Keratinocyte (primary cell): ENCODE data around the gene PLA2G6. TPM values are rescaled to one million over a fixed set of nuclear protein-coding genes. Genes with fewer than 3 reads are reported as not detected.

Source experiments
- DNase-seq: peaks from one replicate; pipeline ENCODE4 v3.0.0-alpha.2; 2011; ENCODE audit warnings: low read depth, missing footprints, low spot score
- FAIRE-seq: peaks from 2 replicates; lab custom pipeline; 2011; peaks lifted over from hg19 to GRCh38; lab: Jason Lieb, UNC
- H2AFZ ChIP-seq: 2 replicates; pipeline ENCODE4 v1.6.0; 2012; ENCODE audit warnings: low read length, control low read depth, inconsistent platforms; ENCODE audit not compliant: control insufficient read depth
- H3K27ac ChIP-seq: 2 replicates; pipeline ENCODE4 v1.5.1; 2011; ENCODE audit warnings: low read length; ENCODE audit not compliant: control insufficient read depth, insufficient read depth
- H3K27me3 ChIP-seq: 3 replicates; pipeline ENCODE4 v1.6.0; 2011; ENCODE audit warnings: low read length; ENCODE audit not compliant: control insufficient read depth, insufficient read depth; ENCODE audit errors: extremely low read depth
- H3K36me3 ChIP-seq, 2 experiments: 2 replicates in 1 of 2; 3 replicates in 1 of 2; pipeline ENCODE4 v1.5.1; 2011; ENCODE audit warnings: low read length in 2 of 2, mild to moderate bottlenecking in 1 of 2; ENCODE audit not compliant: control insufficient read depth in 2 of 2, insufficient read depth in 2 of 2; ENCODE audit errors: extremely low read depth in 1 of 2
- H3K4me1 ChIP-seq: 3 replicates; pipeline ENCODE4 v1.5.1; 2011; ENCODE audit warnings: low read length; ENCODE audit not compliant: control insufficient read depth, insufficient read depth; ENCODE audit errors: extremely low read depth
- H3K4me2 ChIP-seq: 3 replicates; pipeline ENCODE4 v1.6.0; 2011; ENCODE audit warnings: low read depth, low read length; ENCODE audit not compliant: control insufficient read depth, insufficient read depth; ENCODE audit errors: extremely low read depth
- H3K4me3 ChIP-seq, 3 experiments: fragments of 200-600 bp in 1 of 3; sonication (generic) in 1 of 3; 2 replicates in 2 of 3; 3 replicates in 1 of 3; pipeline ENCODE4 v1.5.1; 2011 to 2016; ENCODE audit warnings: low read length in 3 of 3, mild to moderate bottlenecking in 3 of 3, control low read depth in 2 of 3, inconsistent platforms in 1 of 3, low read depth in 1 of 3, mixed read lengths in 1 of 3, mixed run types in 1 of 3, moderate library complexity in 1 of 3; ENCODE audit not compliant: control insufficient read depth in 2 of 3, insufficient read depth in 2 of 3; ENCODE audit errors: extremely low read depth in 1 of 3
- H3K79me2 ChIP-seq: 2 replicates; pipeline ENCODE4 v1.6.0; 2012; ENCODE audit warnings: low read length; ENCODE audit not compliant: control insufficient read depth, insufficient read depth
- H3K9ac ChIP-seq: 3 replicates; pipeline ENCODE4 v1.6.0; 2011; ENCODE audit warnings: low read length; ENCODE audit not compliant: control insufficient read depth, insufficient read depth; ENCODE audit errors: extremely low read depth
- H3K9me1 ChIP-seq: 3 replicates; pipeline ENCODE4 v1.6.0; 2011; ENCODE audit warnings: low read length; ENCODE audit not compliant: control insufficient read depth, insufficient read depth; ENCODE audit errors: extremely low read depth
- H3K9me3 ChIP-seq: 2 replicates; pipeline ENCODE4 v1.5.1; 2012; ENCODE audit warnings: low read depth, low read length; ENCODE audit not compliant: control insufficient read depth
- H4K20me1 ChIP-seq: 3 replicates; pipeline ENCODE4 v1.6.0; 2011; ENCODE audit warnings: low read length; ENCODE audit not compliant: control insufficient read depth, insufficient read depth; ENCODE audit errors: extremely low read depth
- CTCF ChIP-seq, 3 experiments: IDR thresholded peaks in 1 of 3; conservative IDR thresholded peaks in 1 of 3; optimal IDR thresholded peaks in 1 of 3; 2 replicates in 2 of 3; 3 replicates in 1 of 3; pipeline versions ENCODE3 to v1.5.1; 2011; ENCODE audit warnings: low read length in 3 of 3, mild to moderate bottlenecking in 3 of 3, moderate library complexity in 2 of 3, control low read depth in 1 of 3, inconsistent platforms in 1 of 3; ENCODE audit not compliant: insufficient read depth in 2 of 3; ENCODE audit errors: extremely low read depth in 1 of 3
- EZH2 ChIP-seq: IDR thresholded peaks from one replicate; pipeline ENCODE4 v1.6.1; 2012; ENCODE audit warnings: inconsistent platforms, mild to moderate bottlenecking, low read length, moderate library complexity
- dilution Hi-C: fragments of 300-500 bp; cut with MboI; formaldehyde crosslinking; loops from one replicate; pipeline ENCODE4 v1.7.0; 2020; ENCODE audit warnings: low sequenced_read_pairs; ENCODE audit not compliant: extremely low pct_ligation_motif_present
- polyA plus RNA-seq, 5 experiments: library from polyadenylated mRNA; depleted of rRNA in 3 of 5; stranded (reverse) in 3 of 5; stranded (forward) in 1 of 5; unstranded in 1 of 5; fragments of >200 nt; gene quantifications; 1 replicate in 1 of 5; 2 replicates in 3 of 5; 3 replicates in 1 of 5; pipeline versions ENCODE4 v1.2.1 to v1.2.3, GENCODE V29; 2011 to 2012; ENCODE audit warnings: missing spikeins in 2 of 5, low read depth in 1 of 5, low replicate concordance in 1 of 5

Gene PLA2G6
- polyA plus RNA-seq, 1 donor (not counting 4 experiments of a cell fraction or from before 2014, with no cell fraction given), result 5.2 TPM

GRCh38 chr22:38107692-38108515 lies 73.7 kb downstream of the PLA2G6 start:
- no peak overlapping the region for H3K9ac ChIP-seq
- H3K4me3 ChIP-seq, result no peak overlapping the region
- no peak overlapping the region for H3K4me2 ChIP-seq
- TF ChIP-seq EZH2, result no peak
- TF ChIP-seq CTCF (optimal IDR thresholded peaks at IDR 0.05 in 1 of 3, IDR thresholded peaks at IDR 0.05 in 1 of 3, conservative IDR thresholded peaks at IDR 0.05 in 1 of 3; ENCODE audit: extremely low read depth in 1 of 3, insufficient read depth in 2 of 3, low read length in 3 of 3), result no peak
- no peaks in the 10 kb centered on the region for H3K9me3 ChIP-seq
- H3K9me1 ChIP-seq, result no peaks in the 10 kb centered on the region
- H3K36me3 ChIP-seq, result no peaks in the 10 kb centered on the region
- no peaks in the 10 kb centered on the region for H3K79me2 ChIP-seq
- no peaks in the 10 kb centered on the region for H4K20me1 ChIP-seq
- no peak overlapping the region for H3K27ac ChIP-seq
- H3K27me3 ChIP-seq, result no peaks in the 10 kb centered on the region
- H2AFZ ChIP-seq, result no peak overlapping the region
- FAIRE-seq (no peak), DNase-seq (no peak)
- dilution Hi-C loops, result no loop called here
- H3K4me1 ChIP-seq, result peaks cover 23% of the 10 kb centered on the region

GRCh38 chr22:38106814-38107578 lies 74.6 kb downstream of the PLA2G6 start:
- Histone ChIP-seq H3K9me1 (no peaks in the 10 kb centered on the region), H4K20me1 (no peaks in the 10 kb centered on the region), H3K79me2 (no peaks in the 10 kb centered on the region), H3K9ac (no peak overlapping the region), H2AFZ (no peak overlapping the region), H3K36me3 (no peaks in the 10 kb centered on the region), H3K4me1 (peaks cover 15% of the 10 kb centered on the region), H3K27ac (no peak overlapping the region), H3K4me3 (no peak overlapping the region), H3K9me3 (no peaks in the 10 kb centered on the region), H3K4me2 (no peak overlapping the region), H3K27me3 (no peaks in the 10 kb centered on the region)
- no peak for FAIRE-seq
- no peak for TF ChIP-seq CTCF (optimal IDR thresholded peaks at IDR 0.05 in 1 of 3, IDR thresholded peaks at IDR 0.05 in 1 of 3, conservative IDR thresholded peaks at IDR 0.05 in 1 of 3; ENCODE audit: extremely low read depth in 1 of 3, insufficient read depth in 2 of 3, low read length in 3 of 3)
- no peak for TF ChIP-seq EZH2
- dilution Hi-C loops, result no loop called here
- DNase-seq, result no peak
